Suprapubic skin (tissue), 4 donors: ENCODE data around the gene EXOSC7. TPM values are rescaled to one million over a fixed set of nuclear protein-coding genes. Genes with fewer than 3 reads are reported as not detected.
A peak's percentile ranks its signal among the peaks of the same experiment; 100 is the strongest.

Experiments
- DNase-seq, 2 donors: peaks; one replicate each; pipeline ENCODE4 v3.0.0-alpha.2; 2019; ENCODE audit warnings: low spot score in 2 of 2
- H3K27ac ChIP-seq: fragments of 200-600 bp; sonication (generic); one replicate; pipeline ENCODE4 v1.5.1; 2019
- H3K27me3 ChIP-seq: fragments of 200-600 bp; sonication (generic); one replicate; pipeline ENCODE4 v1.5.1; 2019
- H3K36me3 ChIP-seq: fragments of 200-600 bp; sonication (generic); one replicate; pipeline ENCODE4 v1.5.1; 2019
- H3K4me1 ChIP-seq: fragments of 200-600 bp; sonication (generic); one replicate; pipeline ENCODE4 v1.5.1; 2019
- H3K4me3 ChIP-seq: fragments of 200-600 bp; sonication (generic); one replicate; pipeline ENCODE4 v1.5.1; 2019; ENCODE audit warnings: mild to moderate bottlenecking
- H3K9me3 ChIP-seq: fragments of 200-600 bp; sonication (generic); one replicate; pipeline ENCODE4 v1.5.1; 2019
- CTCF ChIP-seq, 2 donors: fragments of 200-600 bp in 1 of 2; fragments of 450-650 bp in 1 of 2; sonication (generic) in 1 of 2; IDR thresholded peaks; one replicate each; pipeline ENCODE4 v1.5.1; 2016 to 2019; ENCODE audit warnings: antibody characterized with exemption in 2 of 2, mild to moderate bottlenecking in 1 of 2, moderate library complexity in 1 of 2
- EP300 ChIP-seq: sonication (generic); formaldehyde crosslinking; IDR thresholded peaks from one replicate; pipeline ENCODE4 v1.6.1; 2017; ENCODE audit warnings: antibody characterized with exemption
- POLR2A ChIP-seq, 2 donors: fragments of 450-650 bp; IDR thresholded peaks; one replicate each; pipeline ENCODE4 v1.6.1; 2017; ENCODE audit warnings: antibody characterized with exemption in 2 of 2, mild to moderate bottlenecking in 2 of 2, moderate library complexity in 2 of 2
- POLR2AphosphoS5 ChIP-seq, 3 donors: sonication (generic); formaldehyde crosslinking; IDR thresholded peaks; one replicate each; pipeline ENCODE4 v1.6.1; 2017; ENCODE audit warnings: antibody characterized with exemption in 3 of 3
- WGBS: methylation state at CpG from one replicate; pipeline ENCODE4 v1.1.5; 2018; 5-methylcytosine and 5-hydroxymethylcytosine counted together
- total RNA-seq, 4 donors: library from RNA; depleted of rRNA; stranded (reverse); fragments of >200 nt; gene quantifications; one replicate each; pipeline ENCODE4 v1.1.0, GENCODE V29; 2016

The EXOSC7 gene
- total RNA-seq, 4 donors from 2014 or later, result 72.1 to 216 (median 88.7) TPM

- 40% methylated on average over 2 of the region's 2 CpGs for WGBS
Observed at GRCh38 chr3:45016916-45017315, 40.9 kb downstream of the EXOSC7 start.

GRCh38 chr3:45017821-45018220 lies 41.8 kb downstream of the EXOSC7 start:
- DNase-seq, result no peak

More at GRCh38 chr3:45016916-45017315, 40.9 kb downstream of the EXOSC7 start:
- DNase-seq, result no peak
- H3K4me3 ChIP-seq, result no peak overlapping the region
- no peaks in the 10 kb centered on the region for H3K27me3 ChIP-seq
- H3K27ac ChIP-seq, result no peak overlapping the region
- H3K4me1 ChIP-seq, result peaks cover 42% of the 10 kb centered on the region
- TF ChIP-seq POLR2A (IDR thresholded peaks at IDR 0.05) (no peak), POLR2AphosphoS5 (IDR thresholded peaks at IDR 0.05) (no peak), EP300 (no peak), CTCF (IDR thresholded peaks at IDR 0.05) (no peak)
- H3K36me3 ChIP-seq, result peaks cover 3% of the 10 kb centered on the region
- no peaks in the 10 kb centered on the region for H3K9me3 ChIP-seq

GRCh38 chr3:45020534-45020933 lies 44.5 kb downstream of the EXOSC7 start:
- Histone ChIP-seq H3K36me3 (no peaks in the 10 kb centered on the region), H3K4me1 (peaks cover 43% of the 10 kb centered on the region), H3K4me3 (no peak overlapping the region), H3K9me3 (no peaks in the 10 kb centered on the region), H3K27ac (no peak overlapping the region), H3K27me3 (no peaks in the 10 kb centered on the region)
- 39% methylated on average over 8 of the region's 8 CpGs for WGBS
- DNase-seq, result no peak
- no peak for TF ChIP-seq EP300
- TF ChIP-seq POLR2AphosphoS5 (IDR thresholded peaks at IDR 0.05), result no peak
- no peak for TF ChIP-seq CTCF (IDR thresholded peaks at IDR 0.05)
- TF ChIP-seq POLR2A (IDR thresholded peaks at IDR 0.05), result no peak

More at GRCh38 chr3:45017821-45018220, 41.8 kb downstream of the EXOSC7 start:
- peaks cover 33% of the 10 kb centered on the region for H3K4me1 ChIP-seq
- no peaks in the 10 kb centered on the region for H3K27me3 ChIP-seq
- no peak overlapping the region for H3K4me3 ChIP-seq
- H3K36me3 ChIP-seq, result peaks cover 3% of the 10 kb centered on the region
- WGBS, result 50% methylated on average over 5 of the region's 5 CpGs
- no peaks in the 10 kb centered on the region for H3K9me3 ChIP-seq
- TF ChIP-seq CTCF (IDR thresholded peaks at IDR 0.05), result no peak
- TF ChIP-seq POLR2AphosphoS5 (IDR thresholded peaks at IDR 0.05), result no peak
- TF ChIP-seq POLR2A (IDR thresholded peaks at IDR 0.05), result no peak
- no peak for TF ChIP-seq EP300
- no peak overlapping the region for H3K27ac ChIP-seq

- Histone ChIP-seq H3K4me3 (no peak overlapping the region), H3K4me1 (peaks cover 55% of the 10 kb centered on the region), H3K27me3 (no peaks in the 10 kb centered on the region), H3K9me3 (no peaks in the 10 kb centered on the region), H3K27ac (peak overlapping the region; percentile 56), H3K36me3 (no peaks in the 10 kb centered on the region)
- DNase-seq, result no peak
- TF ChIP-seq POLR2A (IDR thresholded peaks at IDR 0.05), result no peak
- TF ChIP-seq EP300, result no peak
- TF ChIP-seq POLR2AphosphoS5 (IDR thresholded peaks at IDR 0.05), result no peak
- TF ChIP-seq CTCF (IDR thresholded peaks at IDR 0.05), result no peak
- WGBS, result 51% methylated on average over 12 of the region's 12 CpGs
Observed at GRCh38 chr3:45021524-45022297, 45.7 kb downstream of the EXOSC7 start.

DNA sequence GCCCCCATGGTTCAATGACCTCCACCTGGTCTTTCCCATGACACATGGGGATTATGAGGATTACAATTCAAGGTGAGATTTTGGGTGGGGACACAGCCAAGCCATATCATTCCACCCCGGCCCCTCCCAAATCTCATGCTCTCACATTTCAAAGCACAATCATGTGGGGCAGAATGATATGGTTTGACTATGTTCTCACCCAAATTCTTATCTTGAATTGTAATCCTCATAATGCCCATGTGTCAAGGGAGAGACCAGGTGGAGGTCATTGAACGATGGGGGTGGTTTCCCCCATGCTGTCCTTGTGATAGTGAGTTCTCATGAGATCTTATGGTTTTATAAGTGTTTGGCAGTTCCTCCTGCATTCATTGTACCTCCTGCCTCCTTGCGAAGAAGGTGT lies 47.6 kb downstream of the EXOSC7 start:
- H3K9me3 ChIP-seq, result no peaks in the 10 kb centered on the region
- no peak for DNase-seq
- no peaks in the 10 kb centered on the region for H3K36me3 ChIP-seq
- no peak for TF ChIP-seq CTCF (IDR thresholded peaks at IDR 0.05)
- TF ChIP-seq EP300, result no peak
- TF ChIP-seq POLR2A (IDR thresholded peaks at IDR 0.05), result no peak
- peaks cover 59% of the 10 kb centered on the region for H3K4me1 ChIP-seq
- 88% methylated on average over 3 of the region's 3 CpGs for whole genome bisulfite sequencing
- H3K27me3 ChIP-seq, result no peaks in the 10 kb centered on the region
- H3K4me3 ChIP-seq, result no peak overlapping the region
- H3K27ac ChIP-seq, result no peak overlapping the region
